NCI-H1105 (cell line): ENCODE data around the gene RAB10.
"Not testable (repeated sequence)": the region's sequence is repeated elsewhere in the genome, so short reads cannot be mapped to it uniquely, and the experiment has no call there.

Experiments used
- DNase-seq: peaks from one replicate; lab custom pipeline; 2025; lab: John Stamatoyannopoulos, UW

RAB10 gene

GRCh38 chr2:26157580-26157979 is 123.7 kb downstream of the RAB10 start:
- DNase-seq: no peak

GRCh38 chr2:26161926-26162325 is 128.0 kb downstream of the RAB10 start:
- DNase-seq: no peak

GRCh38 chr2:26162963-26163362 is 129.1 kb downstream of the RAB10 start:
- no peak for DNase-seq

GRCh38 chr2:26164231-26164630 is 130.3 kb downstream of the RAB10 start:
- no peak for DNase-seq

GRCh38 chr2:26164641-26165211 is 130.8 kb downstream of the RAB10 start:
- no peak for DNase-seq

GRCh38 chr2:26165403-26165802 is 131.5 kb downstream of the RAB10 start:
- no peak for DNase-seq

GRCh38 chr2:26166541-26166940 is 132.7 kb downstream of the RAB10 start:
- DNase-seq: not testable (repeated sequence)

GRCh38 chr2:26168785-26169184 is 134.9 kb downstream of the RAB10 start:
- DNase-seq: no peak

- DNase-seq: no peak
Observed at GRCh38 chr2:26169226-26169625, 135.3 kb downstream of the RAB10 start.

- DNase-seq: no peak
Observed at GRCh38 chr2:26169681-26170414, 136.0 kb downstream of the RAB10 start.

- DNase-seq: no peak
Observed at GRCh38 chr2:26170795-26171194, 136.9 kb downstream of the RAB10 start.

GRCh38 chr2:26172189-26172870 is 138.4 kb downstream of the RAB10 start:
- DNase-seq: no peak

GRCh38 chr2:26172871-26173775 is 139.2 kb downstream of the RAB10 start, which contains the start of gene GAREM2:
Gene GAREM2, plus strand, starts transcription at chr2:26173088. Its CDS starts 133 bp downstream, at chr2:26173221.
- peak; percentile 12 for DNase-seq

- DNase-seq: no peak
Observed at GRCh38 chr2:26173776-26174482, 140.0 kb downstream of the RAB10 start.

GRCh38 chr2:26174691-26175465 is 141.0 kb downstream of the RAB10 start:
- DNase-seq: no peak

- no peak for DNase-seq
Observed at GRCh38 chr2:26175466-26176278, 141.8 kb downstream of the RAB10 start.

GRCh38 chr2:26176279-26176615 is 142.4 kb downstream of the RAB10 start:
- DNase-seq: no peak

GRCh38 chr2:26177122-26177521 is 143.2 kb downstream of the RAB10 start:
- DNase-seq: no peak

- DNase-seq: no peak
Observed at GRCh38 chr2:26178246-26178645, 144.4 kb downstream of the RAB10 start.
